Activated naive CD4-positive, alpha-beta T cell (primary cell): ENCODE data around the gene STK25.
"Not testable (repeated sequence)": the region's sequence is repeated elsewhere in the genome, so short reads cannot be mapped to it uniquely, and the experiment has no call there.

Source experiments
- DNase-seq, 4 experiments: peaks; one replicate each; lab custom pipeline; 2025; lab: John Stamatoyannopoulos, UW

The STK25 gene

GRCh38 chr2:241507430-241508239 is 749 bp downstream of the STK25 start:
- peak in 1 of 4 experiments; percentile 55 for DNase-seq

GRCh38 chr2:241506793-241507429 is 1.5 kb downstream of the STK25 start:
- no peak for DNase-seq

DNA sequence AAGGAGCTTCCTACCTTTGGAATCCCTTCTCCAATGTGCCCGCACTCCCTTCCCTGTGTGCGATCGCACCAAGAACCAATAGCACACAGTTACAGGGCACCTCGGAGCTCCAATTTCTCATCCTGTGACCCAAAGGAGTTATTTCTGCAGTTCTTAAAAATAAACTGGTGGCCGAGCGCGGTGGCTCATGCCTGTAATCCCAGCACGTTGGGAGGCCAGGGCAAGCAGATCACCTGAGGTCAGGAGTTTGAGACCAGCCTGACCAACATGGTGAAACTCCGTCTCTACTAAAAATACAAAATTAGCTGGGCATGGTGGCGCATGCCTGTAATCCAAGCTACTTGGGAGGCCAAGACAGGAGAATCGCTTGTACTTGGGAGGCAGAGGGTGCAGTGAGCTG is 2.1 kb downstream of the STK25 start:
- DNase-seq = not testable (repeated sequence)

GRCh38 chr2:241505781-241506201 is 2.6 kb downstream of the STK25 start:
- DNase-seq = no peak

DNA sequence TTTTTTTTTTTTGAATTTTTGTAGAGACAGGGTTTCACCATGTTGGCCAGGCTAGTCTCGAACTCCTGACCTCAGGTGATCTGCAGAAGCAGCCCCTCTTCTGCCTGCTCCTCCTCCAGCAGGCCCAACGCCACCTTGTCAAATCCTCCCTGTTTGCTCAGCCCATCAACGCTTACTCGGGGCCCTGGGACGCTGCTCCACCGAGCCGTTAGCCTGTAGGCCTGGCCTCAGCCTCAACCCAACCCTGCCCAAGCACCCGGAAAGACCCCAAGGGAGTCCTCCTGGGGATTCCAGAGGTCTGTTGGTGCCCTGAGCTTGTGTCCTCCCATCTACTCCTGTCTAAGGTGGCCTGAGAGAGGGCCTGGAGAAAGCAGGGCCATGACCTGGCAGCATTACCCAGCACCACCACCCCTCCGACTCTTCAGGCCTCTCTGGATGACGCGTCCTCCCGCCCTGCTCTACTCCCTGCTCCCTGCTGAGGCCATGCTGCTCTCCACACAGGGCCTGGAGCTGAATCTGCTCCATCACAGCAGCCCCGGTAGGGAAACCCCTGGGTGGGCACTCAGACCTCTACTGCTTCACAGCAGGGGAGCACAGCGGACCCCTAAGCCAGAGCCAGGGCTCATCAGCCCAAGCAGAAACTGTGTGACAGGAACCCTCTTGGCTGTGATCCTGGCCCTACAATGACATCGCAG is 3.2 kb downstream of the STK25 start:
- no peak for DNase-seq

DNA sequence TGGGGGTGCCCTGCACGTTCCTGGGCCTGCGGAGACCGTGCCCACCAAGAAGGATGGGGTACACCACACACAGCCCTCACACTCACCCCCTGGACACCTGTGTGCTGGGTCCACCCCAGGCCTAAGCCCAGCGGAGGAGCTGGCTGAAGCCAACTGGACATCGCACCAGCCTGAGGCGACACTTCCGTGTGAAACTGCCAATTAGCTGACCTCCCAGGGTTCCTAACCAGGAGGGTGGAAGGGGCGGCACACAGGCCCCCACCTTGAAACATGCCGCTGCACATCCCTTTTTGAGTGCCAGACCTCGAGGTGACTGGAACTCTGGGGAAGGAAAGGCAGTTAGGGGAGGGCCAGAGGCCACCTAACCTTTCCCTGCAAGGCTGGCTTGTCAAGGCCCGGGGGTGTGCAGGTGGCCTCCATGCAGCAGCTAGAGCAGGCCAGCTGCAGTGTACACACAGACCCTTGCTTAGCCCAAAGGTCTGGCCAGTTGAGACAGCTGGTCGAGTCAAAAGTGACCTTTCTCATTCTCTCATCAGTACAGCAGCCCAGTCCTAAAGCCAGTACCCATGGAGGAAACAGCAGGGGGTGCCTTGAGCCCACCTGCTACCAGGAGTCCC is 4.5 kb downstream of the STK25 start:
- DNase-seq = no peak

DNA sequence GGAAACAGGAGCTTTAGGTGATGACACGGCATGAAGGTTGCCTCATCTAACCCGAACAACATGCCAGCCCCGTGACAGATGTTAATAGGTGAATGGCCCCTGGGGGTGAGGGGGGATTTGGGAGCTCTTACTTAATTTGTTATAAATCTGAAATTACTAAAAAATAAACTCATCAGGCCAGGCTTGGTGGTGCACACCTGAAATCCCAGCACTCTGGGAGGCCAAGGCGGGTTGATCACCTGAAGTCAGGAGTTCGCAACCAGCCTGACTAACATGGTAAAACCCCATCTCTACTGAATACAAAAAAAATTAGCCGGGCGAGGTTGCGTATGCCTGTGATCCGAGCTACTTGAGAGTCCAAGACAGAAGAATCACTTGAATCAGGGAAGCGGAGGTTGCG is 6.1 kb downstream of the STK25 start:
- DNase-seq = no peak

DNA sequence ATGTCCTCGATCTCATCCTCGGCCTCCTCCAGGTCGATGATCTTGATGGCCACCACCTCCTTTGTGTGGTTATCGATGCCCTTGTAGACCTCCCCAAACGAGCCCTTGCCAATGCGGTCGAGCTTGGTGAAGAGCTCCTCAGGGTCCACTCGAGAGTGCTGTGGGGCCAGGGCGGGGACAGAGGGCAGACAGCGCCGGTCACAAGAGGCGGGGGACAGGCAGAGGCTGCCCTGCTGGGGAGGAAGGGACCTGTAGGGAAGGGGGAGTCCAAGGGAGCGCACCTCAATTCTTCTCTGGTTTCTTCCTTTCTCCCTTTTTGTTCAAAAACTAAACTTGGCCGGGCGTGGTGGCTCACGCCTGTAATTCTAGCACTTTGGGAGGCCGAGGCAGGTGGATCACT is 6.8 kb downstream of the STK25 start:
- DNase-seq = no peak

- DNase-seq = no peak
Measured at GRCh38 chr2:241501099-241501541, 7.3 kb downstream of the STK25 start.

DNA sequence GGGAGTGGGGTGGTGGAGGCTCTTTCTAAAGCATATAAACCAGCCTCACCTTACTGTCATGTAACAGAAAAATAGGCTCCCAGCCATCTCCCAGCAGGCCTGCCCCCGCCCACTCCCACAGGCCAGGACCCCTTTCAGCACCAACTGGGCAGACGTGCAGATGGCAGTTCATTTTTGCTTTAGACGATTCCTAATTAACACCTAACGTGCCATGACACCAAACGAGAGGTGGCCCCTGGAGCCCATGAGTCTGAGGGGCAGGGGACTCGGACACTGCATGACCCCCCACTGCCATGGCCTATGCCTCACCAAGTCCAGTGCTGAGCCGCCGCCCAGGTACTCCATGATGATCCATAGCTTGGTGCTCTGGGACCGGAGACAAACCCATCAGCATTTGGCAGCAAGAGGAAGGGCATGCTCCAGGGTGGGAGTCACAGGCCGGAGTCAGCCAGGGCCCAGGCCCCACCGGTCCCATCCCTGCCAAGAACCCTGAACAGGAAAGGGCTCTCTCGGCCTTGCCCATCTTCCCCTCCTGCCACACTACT is 7.9 kb downstream of the STK25 start:
- no peak for DNase-seq

DNA sequence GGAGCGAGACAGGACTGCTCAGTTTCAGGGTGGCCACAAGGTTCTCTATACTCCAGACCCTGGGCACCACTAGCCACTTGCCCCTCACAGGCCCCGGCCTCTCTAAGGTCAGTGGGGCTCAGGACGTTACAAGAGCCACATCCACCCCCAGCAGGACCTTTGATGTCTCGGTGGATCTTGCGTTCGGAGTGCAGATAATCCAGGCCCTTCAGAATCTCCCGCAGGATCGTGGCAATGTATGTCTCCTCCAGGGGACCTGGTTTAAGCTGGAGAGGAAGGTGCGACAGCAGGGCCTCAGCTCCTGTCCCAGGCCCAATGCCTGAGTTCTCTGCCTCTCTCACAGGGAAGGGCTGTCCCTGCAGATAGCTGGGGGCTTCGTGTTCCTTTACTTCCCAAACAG is 8.4 kb downstream of the STK25 start:
- no peak for DNase-seq

DNA sequence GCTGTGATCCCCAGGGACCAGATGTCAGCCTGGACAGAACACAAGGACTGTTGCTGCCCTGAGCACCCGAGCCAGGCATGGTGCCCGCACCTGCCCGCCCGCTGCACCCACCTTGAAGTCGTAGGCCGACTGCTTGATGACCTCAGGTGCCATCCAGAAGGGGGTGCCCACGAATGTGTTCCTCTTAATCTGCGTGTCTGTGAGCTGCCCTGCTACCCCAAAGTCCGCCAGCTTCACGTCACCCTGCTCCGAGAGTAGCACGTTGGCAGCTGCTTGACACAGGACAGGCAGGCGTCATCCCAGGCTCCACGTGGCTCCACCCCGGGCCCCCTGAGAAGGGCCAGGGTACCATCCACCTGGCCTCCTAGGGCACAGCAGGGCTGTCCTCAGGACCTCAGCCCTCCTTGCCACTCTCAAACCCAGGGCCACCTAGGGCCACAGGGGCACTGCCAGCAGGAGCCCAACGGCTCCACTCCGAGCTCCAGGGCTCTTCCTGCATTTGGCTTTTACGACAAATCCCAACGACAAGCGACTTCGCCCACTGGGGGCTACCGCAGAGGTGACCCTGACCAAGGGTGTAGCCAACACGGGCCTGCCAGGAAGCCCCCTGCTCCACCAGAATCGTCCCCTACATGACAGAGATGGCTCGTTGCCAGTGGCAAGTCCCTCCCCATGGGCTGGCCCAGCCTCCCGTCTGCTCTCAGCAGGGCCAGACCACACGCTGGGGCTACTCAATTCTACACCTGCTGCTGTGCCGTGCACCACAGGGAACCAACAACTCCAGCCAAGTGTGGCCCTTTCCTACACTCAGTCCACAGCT is 9.0 kb downstream of the STK25 start:
- DNase-seq = no peak

DNA sequence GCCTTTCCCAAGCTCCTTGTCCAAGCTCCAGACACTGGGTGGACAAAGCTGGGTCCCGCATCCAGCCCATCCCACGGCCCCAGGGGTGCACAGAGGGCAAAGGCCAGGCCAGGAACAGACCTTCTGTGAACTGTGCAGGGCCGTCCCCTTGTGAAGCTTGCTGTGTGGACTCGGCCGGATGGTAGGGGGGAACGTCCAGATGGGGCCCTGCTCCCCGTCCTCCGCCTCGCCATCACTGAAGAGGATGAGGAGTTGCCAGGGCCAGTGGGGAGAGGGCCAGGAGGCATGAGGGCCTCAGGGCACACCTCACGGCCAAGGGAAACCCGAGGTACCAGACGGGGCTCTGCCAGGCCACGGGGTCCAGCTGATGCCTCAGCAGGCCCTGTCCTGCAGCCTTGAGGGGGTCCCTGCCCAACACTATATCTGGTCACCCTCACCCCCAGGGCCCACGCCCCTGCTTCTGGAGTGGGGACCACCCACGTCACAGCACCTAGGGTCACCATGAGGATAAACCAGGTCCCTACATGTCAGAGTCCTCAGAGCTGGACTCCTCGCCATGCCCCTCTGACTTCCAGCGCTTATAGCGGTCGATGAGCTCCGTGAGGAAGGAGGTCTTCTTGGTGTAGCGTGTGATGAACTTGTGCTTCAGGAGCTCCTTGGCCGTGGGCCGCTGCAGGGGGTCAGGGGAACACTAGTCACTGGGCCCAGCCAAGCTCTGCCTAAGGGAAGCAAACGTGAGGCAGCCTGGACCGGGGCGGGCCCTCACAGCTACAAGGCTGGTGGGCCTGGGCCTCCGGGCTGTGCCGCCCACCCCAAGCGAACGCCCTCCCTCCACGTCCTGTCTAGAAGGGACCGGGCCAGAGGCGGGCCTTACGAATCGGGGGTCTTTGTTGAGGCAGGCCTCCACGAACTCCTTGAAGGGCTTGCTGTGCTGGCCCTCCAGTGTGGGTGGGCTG is 10.0 kb downstream of the STK25 start:
- no peak for DNase-seq

- no peak for DNase-seq
Measured at GRCh38 chr2:241496904-241497877, 11.2 kb downstream of the STK25 start.

DNA sequence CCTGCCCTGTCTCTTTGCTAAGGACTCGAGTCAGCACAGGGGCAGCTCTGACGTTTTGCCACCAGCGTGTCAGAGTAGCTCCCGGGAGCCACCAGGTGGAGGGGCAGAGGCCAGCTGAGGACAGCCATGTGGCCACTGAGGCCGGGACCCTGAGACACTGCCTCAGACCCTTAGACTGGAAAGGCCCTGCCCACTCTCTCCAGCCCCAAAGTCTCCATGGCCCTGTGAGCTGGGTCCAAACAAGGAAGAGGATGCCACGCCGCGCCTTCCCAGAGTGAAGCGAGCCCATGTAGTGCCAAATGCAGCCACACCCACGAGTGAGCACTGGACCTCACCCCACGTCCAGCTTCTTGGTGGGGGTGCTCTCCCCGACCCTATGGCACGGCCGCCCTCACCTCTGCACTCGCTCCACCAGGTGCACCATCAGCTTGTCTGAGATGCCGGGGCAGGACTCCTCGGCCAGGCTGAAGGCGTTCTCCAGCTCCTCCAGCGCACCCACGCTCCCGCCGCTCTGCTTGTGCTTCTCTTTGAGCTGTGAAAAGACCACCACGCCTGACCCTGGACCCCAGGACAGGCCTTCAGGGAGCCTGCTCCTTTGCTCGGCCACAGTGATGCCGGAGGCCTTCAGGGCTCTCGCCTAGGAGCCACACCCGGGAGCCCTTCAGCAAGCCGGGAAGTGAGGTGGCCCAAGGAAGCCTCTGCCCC is 12.2 kb downstream of the STK25 start:
- DNase-seq = no peak

- no peak for DNase-seq
Measured at GRCh38 chr2:241495172-241496002, 13.0 kb downstream of the STK25 start.

GRCh38 chr2:241494311-241494908 is 14.0 kb downstream of the STK25 start:
- no peak for DNase-seq
